HepG2 (cell line): ENCODE results near the gene IQGAP2.

Experiments
- ATF2 ChIP-seq: sonication (generic); formaldehyde crosslinking; IDR thresholded peaks from 2 replicates; pipeline ENCODE4 v1.4.0; 2020; ENCODE audit warnings: missing genetic modification reagents
- CEBPZ ChIP-seq: IDR thresholded peaks from 2 replicates; pipeline ENCODE4 v1.6.1; 2012; ENCODE audit warnings: low read length, improper control_type of control experiment
- CTCF ChIP-seq: sonication (generic); formaldehyde crosslinking; IDR thresholded peaks from 2 replicates; pipeline ENCODE4 v1.5.0; 2020; ENCODE audit warnings: mild to moderate bottlenecking, missing genetic modification reagents, moderate library complexity
- FOXM1 ChIP-seq: sonication (generic); formaldehyde crosslinking; IDR thresholded peaks from 2 replicates; pipeline ENCODE4 v1.5.0; 2020; ENCODE audit warnings: missing genetic modification reagents
- RNF219 ChIP-seq: sonication (generic); formaldehyde crosslinking; IDR thresholded peaks from 2 replicates; pipeline ENCODE4 v1.5.0; 2020; ENCODE audit warnings: mild to moderate bottlenecking, missing genetic modification reagents
- TAF1 ChIP-seq: sonication (generic); formaldehyde crosslinking; IDR thresholded peaks from 2 replicates; pipeline ENCODE4 v1.4.0; 2020; ENCODE audit warnings: missing genetic modification reagents
- ZFX ChIP-seq: sonication (generic); formaldehyde crosslinking; IDR thresholded peaks from 2 replicates; pipeline ENCODE4 v1.4.0; 2020; ENCODE audit warnings: mild to moderate bottlenecking, low read depth, missing genetic modification reagents, moderate library complexity
- ZNF567 ChIP-seq: sonication (generic); formaldehyde crosslinking; IDR thresholded peaks from 2 replicates; pipeline ENCODE4 v1.8.1; 2023; ENCODE audit warnings: mild to moderate bottlenecking, missing genetic modification reagents, borderline replicate concordance

- TF ChIP-seq TAF1 (no peak), CEBPZ (no peak), CTCF (CRISPR knock-in tag) (no peak), RNF219 (CRISPR knock-in tag) (no peak), ATF2 (CRISPR knock-in tag) (no peak), ZFX (CRISPR knock-in tag) (no peak), ZNF567 (CRISPR knock-in tag) (no peak), FOXM1 (CRISPR knock-in tag) (no peak)
These were observed 205.7 kb downstream of the IQGAP2 start for GRCh38 chr5:76608833-76609232.
